ENCODE results near the gene KITLG. TPM values are rescaled to one million over a fixed set of nuclear protein-coding genes. Genes with fewer than 3 reads are reported as not detected.

The KITLG gene
- total RNA-seq, 1 experiment from 2014 or later = 14.9 TPM

GRCh38 chr12:88546226-88546625 is 34.0 kb downstream of the KITLG start:
- intact Hi-C loops (cut with micrococcal nuclease) = no loop called here
- ChIA-PET POLR2A (ENCODE audit: unreplicated experiment) (no interaction called here), CTCF (no interaction called here)
- Histone ChIP-seq H3K9ac (ENCODE audit: low read length) (no peak overlapping the region), H3K9me2 (replicated peaks; ENCODE audit: low read length) (no peaks in the 10 kb centered on the region), H3K27ac (ENCODE audit: low read length) (no peak overlapping the region), H3K79me2 (ENCODE audit: low read length) (0 out of 2 replicates have a peak, but pooled peaks cover 9% of the 10 kb centered on the region), H3K4me3 (ENCODE audit: low read length) (no peak overlapping the region), H3K9me3 (ENCODE audit: low read length) (no peaks in the 10 kb centered on the region), H2AFZ (ENCODE audit: low read length) (no peak overlapping the region), H3K27me3 (ENCODE audit: low read length) (no peaks in the 10 kb centered on the region), H3K4me1 (ENCODE audit: insufficient read depth, low read length) (no peaks in the 10 kb centered on the region), H4K20me1 (ENCODE audit: low read length) (no peaks in the 10 kb centered on the region), H3K4me2 (ENCODE audit: low read length) (no peak overlapping the region), H3K36me3 (ENCODE audit: low read depth, low read length) (no peaks in the 10 kb centered on the region), H3F3A (ENCODE audit: low read length, unreplicated experiment) (no peaks in the 10 kb centered on the region)
- TF ChIP-seq EZH2 (IDR thresholded peaks at IDR 0.05; ENCODE audit: low read length, unreplicated experiment) (no peak), EZH2phosphoT487 (IDR thresholded peaks at IDR 0.05; ENCODE audit: borderline replicate concordance, low read length) (no peak), CTCF (conservative IDR thresholded peaks at IDR 0.05; ENCODE audit: low read depth, low read length) (no peak)
- DNase-seq (no peak), ATAC-seq (no peak)
- BruUV-seq (replicated peaks) = no TSS peak

DNA sequence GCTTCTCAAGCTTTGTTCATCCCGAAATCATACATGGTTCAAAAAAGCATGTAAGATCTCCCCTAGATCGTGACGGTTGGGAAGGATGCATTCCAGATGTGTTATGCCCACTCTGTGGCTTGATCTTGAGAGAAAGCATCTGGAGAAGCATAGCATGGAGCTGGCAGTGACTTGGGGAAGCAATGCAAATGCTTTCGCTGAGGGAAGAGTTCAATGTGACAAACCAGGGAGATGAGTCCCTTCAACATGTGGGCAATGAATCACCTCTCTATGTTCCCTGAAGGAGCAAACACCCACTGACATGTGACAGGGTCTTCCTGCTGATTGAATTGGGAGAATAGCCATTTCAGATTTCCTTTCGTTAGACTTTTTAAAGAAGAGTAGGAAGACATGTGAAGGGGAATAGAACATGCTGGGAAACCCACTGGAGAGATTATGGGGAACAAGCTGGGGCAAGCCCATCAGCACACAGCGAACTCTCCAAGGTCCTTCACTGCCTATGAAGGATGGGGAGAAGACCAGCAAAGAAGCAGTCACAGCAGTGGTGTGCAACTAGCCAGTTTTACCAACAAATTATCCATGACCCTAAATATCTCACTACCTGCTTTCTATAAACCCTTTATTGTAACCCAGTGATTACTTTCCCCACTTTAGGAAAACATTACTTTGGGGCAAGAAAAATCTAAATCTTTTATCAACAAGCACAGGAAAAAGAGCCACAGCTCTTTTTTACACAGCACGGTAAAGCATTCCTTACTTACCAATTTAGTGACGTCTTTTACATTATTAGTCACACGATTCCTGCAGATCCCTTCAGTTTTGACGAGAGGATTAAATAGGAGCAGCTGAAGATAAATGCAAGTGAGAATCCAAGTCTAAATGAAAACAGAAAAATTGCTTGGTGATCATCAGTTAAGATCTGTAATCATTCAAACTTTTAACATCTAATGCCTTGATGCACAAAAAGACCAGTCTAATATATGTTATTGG is 35.0 kb downstream of the KITLG start:
- H3K4me3 ChIP-seq (ENCODE audit: low read length) = no peak overlapping the region
- DNase-seq = no peak
- no peaks in the 10 kb centered on the region for H3K9me3 ChIP-seq (ENCODE audit: low read length)
- intact Hi-C loops (cut with micrococcal nuclease) = no loop called here
- H3K4me2 ChIP-seq (ENCODE audit: low read length) = no peak overlapping the region
- H3K4me1 ChIP-seq (ENCODE audit: insufficient read depth, low read length) = no peaks in the 10 kb centered on the region
- 0 out of 2 replicates have a peak, but pooled peaks cover 4% of the 10 kb centered on the region for H3K79me2 ChIP-seq (ENCODE audit: low read length)
- H3F3A ChIP-seq (ENCODE audit: low read length, unreplicated experiment) = no peaks in the 10 kb centered on the region
- H2AFZ ChIP-seq (ENCODE audit: low read length) = no peak overlapping the region
- no peaks in the 10 kb centered on the region for H4K20me1 ChIP-seq (ENCODE audit: low read length)
- BruUV-seq (replicated peaks) = no TSS peak
- TF ChIP-seq EZH2phosphoT487 (IDR thresholded peaks at IDR 0.05; ENCODE audit: borderline replicate concordance, low read length) = no peak
- TF ChIP-seq CTCF (conservative IDR thresholded peaks at IDR 0.05; ENCODE audit: low read depth, low read length) = no peak
- no peak for TF ChIP-seq EZH2 (IDR thresholded peaks at IDR 0.05; ENCODE audit: low read length, unreplicated experiment)
- no peak for ATAC-seq
- no peak overlapping the region for H3K27ac ChIP-seq (ENCODE audit: low read length)
- ChIA-PET POLR2A (ENCODE audit: unreplicated experiment) (no interaction called here), CTCF (no interaction called here)
- no peak overlapping the region for H3K9ac ChIP-seq (ENCODE audit: low read length)
- no peaks in the 10 kb centered on the region for H3K36me3 ChIP-seq (ENCODE audit: low read depth, low read length)
- H3K9me2 ChIP-seq (replicated peaks; ENCODE audit: low read length) = no peaks in the 10 kb centered on the region
- H3K27me3 ChIP-seq (ENCODE audit: low read length) = no peaks in the 10 kb centered on the region

GRCh38 chr12:88539893-88540292 is 40.4 kb downstream of the KITLG start:
- Histone ChIP-seq H3K4me3 (ENCODE audit: low read length) (no peak overlapping the region), H3K27me3 (ENCODE audit: low read length) (no peaks in the 10 kb centered on the region), H3K9me3 (ENCODE audit: low read length) (no peaks in the 10 kb centered on the region), H3K79me2 (ENCODE audit: low read length) (no peaks in the 10 kb centered on the region), H3K9me2 (replicated peaks; ENCODE audit: low read length) (no peaks in the 10 kb centered on the region), H3K27ac (ENCODE audit: low read length) (no peak overlapping the region), H3K4me2 (ENCODE audit: low read length) (no peak overlapping the region), H3K9ac (ENCODE audit: low read length) (no peak overlapping the region), H2AFZ (ENCODE audit: low read length) (no peak overlapping the region), H3F3A (ENCODE audit: low read length, unreplicated experiment) (no peaks in the 10 kb centered on the region), H4K20me1 (ENCODE audit: low read length) (no peaks in the 10 kb centered on the region), H3K36me3 (ENCODE audit: low read depth, low read length) (no peaks in the 10 kb centered on the region), H3K4me1 (ENCODE audit: insufficient read depth, low read length) (no peaks in the 10 kb centered on the region)
- ATAC-seq = no peak
- DNase-seq = no peak
- intact Hi-C loops (cut with micrococcal nuclease) = no loop called here
- BruUV-seq (replicated peaks) = no TSS peak
- CTCF ChIA-PET = no interaction called here
- TF ChIP-seq CTCF (conservative IDR thresholded peaks at IDR 0.05; ENCODE audit: low read depth, low read length) (no peak), EZH2phosphoT487 (IDR thresholded peaks at IDR 0.05; ENCODE audit: borderline replicate concordance, low read length) (no peak), EZH2 (IDR thresholded peaks at IDR 0.05; ENCODE audit: low read length, unreplicated experiment) (no peak)
- POLR2A ChIA-PET (ENCODE audit: unreplicated experiment) = no interaction called here

Data from PC-3 (cell line).